Ishikawa (cell line): ENCODE measurements around the gene HOXB1.

Experiments
- CEBPB ChIP-seq: IDR thresholded peaks from 2 replicates; pipeline ENCODE4 v1.6.1; 2012
- EGR1 ChIP-seq: IDR thresholded peaks from 2 replicates; pipeline ENCODE4 v1.6.1; 2012
- MAX ChIP-seq: IDR thresholded peaks from 2 replicates; pipeline ENCODE4 v1.6.1; 2012
- NFIC ChIP-seq: IDR thresholded peaks from 2 replicates; pipeline ENCODE4 v1.6.1; 2012
- REST ChIP-seq: IDR thresholded peaks from 2 replicates; pipeline ENCODE4 v1.6.1; 2012; ENCODE audit warnings: low read depth, mild to moderate bottlenecking
- TAF1 ChIP-seq: IDR thresholded peaks from 2 replicates; pipeline ENCODE4 v1.6.1; 2012; ENCODE audit warnings: low read depth, mild to moderate bottlenecking

DNA sequence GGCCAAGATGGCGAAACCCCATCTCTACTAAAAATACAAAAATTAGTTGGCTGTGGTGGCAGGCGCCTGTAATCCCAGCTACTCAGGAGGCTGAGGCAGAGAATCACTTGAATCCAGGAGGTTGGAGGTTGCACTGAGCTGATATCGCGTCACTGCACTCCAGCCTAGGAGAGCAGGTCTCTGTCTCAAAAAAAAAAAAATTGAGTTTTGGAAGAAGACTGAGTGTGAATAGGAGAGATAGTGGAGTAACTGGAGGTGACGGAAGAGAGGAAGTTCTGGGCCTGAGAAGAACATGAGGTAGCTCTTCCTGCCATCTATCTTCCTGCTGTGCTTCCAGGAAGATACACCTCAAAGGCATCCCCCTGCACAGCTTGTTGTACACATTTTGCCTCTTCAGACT, 11.4 kb downstream of the HOXB1 start:
- TF ChIP-seq TAF1 (no peak), MAX (no peak), CEBPB (no peak), REST (no peak), EGR1 (no peak), NFIC (no peak)
